HepG2 (cell line): ENCODE data around the gene NAPB. TPM values are rescaled to one million over a fixed set of nuclear protein-coding genes. Genes with fewer than 3 reads are reported as not detected.

Source experiments
- AGO2 ChIP-seq: fragments of 200-400 bp; formaldehyde crosslinking; optimal IDR thresholded peaks from 2 replicates; pipeline ENCODE3; 2017; ENCODE audit warnings: mild to moderate bottlenecking, low read depth, low read length, moderate library complexity
- BORCS8-MEF2B ChIP-seq: sonication (generic); formaldehyde crosslinking; IDR thresholded peaks from 2 replicates; pipeline ENCODE4 v1.8.0; 2022; ENCODE audit warnings: mild to moderate bottlenecking, missing genetic modification reagents
- BRCA1 ChIP-seq: sonication (generic); formaldehyde crosslinking; IDR thresholded peaks from 2 replicates; pipeline ENCODE4 v1.4.0; 2020; ENCODE audit warnings: missing genetic modification reagents
- CHD2 ChIP-seq: IDR thresholded peaks from 2 replicates; pipeline ENCODE4 v1.6.1; 2011; ENCODE audit warnings: low read depth, low read length, improper control_type of control experiment
- DMTF1 ChIP-seq: sonication (generic); formaldehyde crosslinking; IDR thresholded peaks from 2 replicates; pipeline ENCODE4 v1.4.0; 2020; ENCODE audit warnings: mild to moderate bottlenecking, missing genetic modification reagents
- HES4 ChIP-seq: sonication (generic); formaldehyde crosslinking; IDR thresholded peaks from 2 replicates; pipeline ENCODE4 v1.9.0; 2021; ENCODE audit warnings: mild to moderate bottlenecking, missing genetic modification reagents, borderline replicate concordance
- NCOA5 ChIP-seq: sonication (generic); formaldehyde crosslinking; IDR thresholded peaks from 2 replicates; pipeline ENCODE4 v1.4.0; 2020; ENCODE audit warnings: missing genetic modification reagents
- NPAS2 ChIP-seq: sonication (generic); formaldehyde crosslinking; IDR thresholded peaks from 2 replicates; pipeline ENCODE4 v1.8.0; 2022; ENCODE audit warnings: mild to moderate bottlenecking, missing genetic modification reagents, borderline replicate concordance
- PHF21A ChIP-seq: sonication (generic); formaldehyde crosslinking; IDR thresholded peaks from 2 replicates; pipeline ENCODE4 v1.5.0; 2020; ENCODE audit warnings: mild to moderate bottlenecking, missing genetic modification reagents
- RARG ChIP-seq: sonication (generic); formaldehyde crosslinking; IDR thresholded peaks from 2 replicates; pipeline ENCODE4 v1.4.0; 2020; ENCODE audit warnings: low read depth, mild to moderate bottlenecking, missing genetic modification reagents
- SALL2 ChIP-seq: sonication (generic); formaldehyde crosslinking; IDR thresholded peaks from 2 replicates; pipeline ENCODE4 v1.8.1; 2023; ENCODE audit warnings: mild to moderate bottlenecking, missing genetic modification reagents, inconsistent platforms
- SNAPC2 ChIP-seq: sonication (generic); formaldehyde crosslinking; IDR thresholded peaks from 2 replicates; pipeline ENCODE4 v1.8.1; 2022; ENCODE audit warnings: mild to moderate bottlenecking, missing genetic modification reagents
- STAG1 ChIP-seq: sonication (generic); formaldehyde crosslinking; IDR thresholded peaks from 2 replicates; pipeline ENCODE4 v1.4.0; 2020; ENCODE audit warnings: missing genetic modification reagents
- TOPORS ChIP-seq: sonication (generic); formaldehyde crosslinking; IDR thresholded peaks from 2 replicates; pipeline ENCODE4 v1.8.0; 2023; ENCODE audit warnings: mild to moderate bottlenecking, missing genetic modification reagents
- TRIM22 ChIP-seq: fragments of 450-650 bp; IDR thresholded peaks from 2 replicates; pipeline ENCODE4 v1.6.1; 2017
- ZNF263 ChIP-seq: sonication (generic); formaldehyde crosslinking; IDR thresholded peaks from 2 replicates; pipeline ENCODE4 v1.4.0; 2020; ENCODE audit warnings: missing genetic modification reagents
- ZNF597 ChIP-seq: sonication (generic); formaldehyde crosslinking; IDR thresholded peaks from 2 replicates; pipeline ENCODE4 v1.5.0; 2020; ENCODE audit warnings: missing genetic modification reagents
- ZNF746 ChIP-seq: sonication (generic); formaldehyde crosslinking; IDR thresholded peaks from 2 replicates; pipeline ENCODE4 v1.8.0; 2022; ENCODE audit warnings: mild to moderate bottlenecking, missing genetic modification reagents
- ZXDC ChIP-seq: sonication (generic); formaldehyde crosslinking; IDR thresholded peaks from 2 replicates; pipeline ENCODE4 v1.5.0; 2020; ENCODE audit warnings: mild to moderate bottlenecking, missing genetic modification reagents
- polyA plus RNA-seq, 8 experiments: library from polyadenylated mRNA; depleted of rRNA in 3 of 8; stranded (reverse) in 7 of 8; unstranded in 1 of 8; fragments of >200 nt; fragmentation: Illumina TruSeq in 4 of 8; extraction: Trizol in 4 of 8; gene quantifications; 2 replicates each; pipeline versions ENCODE4 v1.2.1 to v1.2.3, GENCODE V29; 2011 to 2016; ENCODE audit warnings: low read depth in 4 of 8, missing spikeins in 1 of 8, mixed read lengths in 1 of 8; ENCODE audit not compliant: insufficient read depth in 1 of 8
- total RNA-seq, 5 experiments: library from RNA; depleted of rRNA; stranded (reverse); fragments of >200 nt; fragmentation: Illumina TruSeq; extraction: Trizol; gene quantifications; 2 replicates each; pipeline ENCODE4 v1.2.3, GENCODE V29; 2016; ENCODE audit warnings: low read depth in 1 of 5
- TF ChIP-seq, protein P1 (sequence below): sonication (generic); formaldehyde crosslinking; IDR thresholded peaks from 2 replicates; pipeline ENCODE4 v1.4.0; 2020; ENCODE audit warnings: missing genetic modification reagents, borderline replicate concordance

NAPB gene
- total and polyA plus RNA-seq, 2 of the 13 experiments (the other 11 are each of a cell fraction or from before 2014, with no cell fraction given), result 15.2 to 16.1 TPM

- TF ChIP-seq NCOA5 (CRISPR knock-in tag) (peak; percentile 75; the same call in 1 of the 2 replicates), SALL2 (CRISPR knock-in tag) (peak; percentile 97), PHF21A (peak; percentile 90), RARG (CRISPR knock-in tag) (no peak; the same call in 1 of the 2 replicates), AGO2 (peak; percentile 98), CHD2 (peak; percentile 77), SNAPC2 (CRISPR knock-in tag) (peak; percentile 76; the same call in 1 of the 2 replicates), HES4 (no peak; the same call in none of the 2 replicates), STAG1 (CRISPR knock-in tag) (peak; percentile 20; the same call in 1 of the 2 replicates), BORCS8-MEF2B (peak; percentile 80), ZNF746 (CRISPR knock-in tag) (peak; percentile 91; the same call in 1 of the 2 replicates), DMTF1 (peak; percentile 73; the same call in 1 of the 2 replicates), TOPORS (CRISPR knock-in tag) (no peak; the same call in 1 of the 2 replicates), NPAS2 (CRISPR knock-in tag) (no peak), BRCA1 (CRISPR knock-in tag) (peak; percentile 97), ZNF597 (peak; percentile 93; the same call in 1 of the 2 replicates), TRIM22 (no peak), ZXDC (peak; percentile 86; the same call in 1 of the 2 replicates), ZNF263 (CRISPR knock-in tag) (peak; percentile 83)
- TF ChIP-seq, protein P1, sequence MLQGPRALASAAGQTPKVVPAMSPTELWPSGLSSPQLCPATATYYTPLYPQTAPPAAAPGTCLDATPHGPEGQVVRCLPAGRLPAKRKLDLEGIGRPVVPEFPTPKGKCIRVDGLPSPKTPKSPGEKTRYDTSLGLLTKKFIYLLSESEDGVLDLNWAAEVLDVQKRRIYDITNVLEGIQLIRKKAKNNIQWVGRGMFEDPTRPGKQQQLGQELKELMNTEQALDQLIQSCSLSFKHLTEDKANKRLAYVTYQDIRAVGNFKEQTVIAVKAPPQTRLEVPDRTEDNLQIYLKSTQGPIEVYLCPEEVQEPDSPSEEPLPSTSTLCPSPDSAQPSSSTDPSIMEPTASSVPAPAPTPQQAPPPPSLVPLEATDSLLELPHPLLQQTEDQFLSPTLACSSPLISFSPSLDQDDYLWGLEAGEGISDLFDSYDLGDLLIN, result peak; percentile 91; the same call in 1 of the 2 replicates
Observed at GRCh38 chr20:23361476-23362391, 59.6 kb downstream of the NAPB start, which contains the start of gene GZF1 (continued).
